GM03348 (cell line): ENCODE results near the gene FAM76A.
"Not testable (repeated sequence)": the region's sequence is repeated elsewhere in the genome, so short reads cannot be mapped to it uniquely, and the experiment has no call there.

Source experiments
- DNase-seq: peaks from one replicate; pipeline ENCODE4 v3.0.0; 2012; ENCODE audit warnings: low spot score

FAM76A gene

GRCh38 chr1:27724961-27725373, 794 bp upstream of the FAM76A start:
- peak; percentile 11 for DNase-seq

- DNase-seq = peak; percentile 82
Measured at GRCh38 chr1:27726173-27727044, 648 bp downstream of the FAM76A start.

GRCh38 chr1:27727126-27727525, 1.4 kb downstream of the FAM76A start:
- peak; percentile 28 for DNase-seq

GRCh38 chr1:27736252-27736651, 10.5 kb downstream of the FAM76A start:
- DNase-seq = no peak

- no peak for DNase-seq
Measured at GRCh38 chr1:27741121-27741520, 15.4 kb downstream of the FAM76A start.

- no peak for DNase-seq
Measured at GRCh38 chr1:27744556-27744955, 18.8 kb downstream of the FAM76A start.

GRCh38 chr1:27745466-27745865, 19.7 kb downstream of the FAM76A start:
- DNase-seq = no peak

- no peak for DNase-seq
Measured at GRCh38 chr1:27752360-27752759, 26.6 kb downstream of the FAM76A start.

- no peak for DNase-seq
Measured at GRCh38 chr1:27755286-27755685, 29.5 kb downstream of the FAM76A start.

GRCh38 chr1:27755865-27756264, 30.1 kb downstream of the FAM76A start:
- DNase-seq = no peak

GRCh38 chr1:27759236-27759635, 33.5 kb downstream of the FAM76A start:
- DNase-seq = no peak

GRCh38 chr1:27760426-27760825, 34.7 kb downstream of the FAM76A start:
- DNase-seq = no peak

GRCh38 chr1:27762033-27762432, 36.3 kb downstream of the FAM76A start:
- DNase-seq = no peak

- DNase-seq = no peak
Measured at GRCh38 chr1:27763358-27763757, 37.6 kb downstream of the FAM76A start.

- no peak for DNase-seq
Measured at GRCh38 chr1:27770293-27770830, 44.6 kb downstream of the FAM76A start.

- peak; percentile 59 for DNase-seq
Measured at GRCh38 chr1:27772036-27772931, 46.5 kb downstream of the FAM76A start.

- DNase-seq = peak; percentile 99
Measured at GRCh38 chr1:27772932-27773825, 47.4 kb downstream of the FAM76A start, which contains the start of gene STX12. Gene STX12 (plus strand): TSS chr1:27773219. CDS start chr1:27773308, 89 bp downstream.

GRCh38 chr1:27773826-27774445, 48.2 kb downstream of the FAM76A start:
- peak; percentile 12 for DNase-seq

- DNase-seq = no peak
Measured at GRCh38 chr1:27774654-27775053, 48.9 kb downstream of the FAM76A start.

GRCh38 chr1:27775336-27775735, 49.6 kb downstream of the FAM76A start:
- not testable (repeated sequence) for DNase-seq

- DNase-seq = not testable (repeated sequence)
Measured at GRCh38 chr1:27776276-27776675, 50.5 kb downstream of the FAM76A start.
